GM12878 (cell line): ENCODE data around the gene DCAF17. TPM values are rescaled to one million over a fixed set of nuclear protein-coding genes. Genes with fewer than 3 reads are reported as not detected.

ENCODE experiments used
- ATAC-seq: fragments of 200-7000 bp; cut with Tn5 transposase; 3 replicates; pipeline ENCODE4 v1.9.1; 2020; ENCODE audit warnings: mild to moderate bottlenecking, moderate library complexity
- BruUV-seq: library from RNA; stranded (reverse); fragments of 400-500 nt; replicated peaks from 2 replicates; lab custom pipeline; 2021; lab: Mats Ljungman, UMichigan
- CTCF ChIA-PET: fragments of 300-600 bp; sonication (Branson Sonifier 250); formaldehyde crosslinking; extraction: SDS; loops from one replicate; lab custom pipeline; 2021; ENCODE audit warnings: inconsistent platforms; lab: Yijun Ruan, JAX
- POLR2A ChIA-PET: fragments of 350-600 bp; formaldehyde crosslinking; extraction: SDS; loops from one replicate; lab custom pipeline; 2021; ENCODE audit warnings: inconsistent platforms; lab: Charles Lee
- RAD21 ChIA-PET: fragments of 300-600 bp; sonication (Branson Sonifier 250); formaldehyde crosslinking; loops from one replicate; lab custom pipeline; 2023; ENCODE audit warnings: antibody characterized with exemption; ENCODE audit not compliant: unreplicated experiment; lab: Charles Lee
- SMC1A ChIA-PET: fragments of 300-600 bp; sonication (Branson Sonifier 250); formaldehyde crosslinking; loops from one replicate; lab custom pipeline; 2023; ENCODE audit not compliant: unreplicated experiment, uncharacterized antibody; lab: Charles Lee
- DNase-seq: peaks from one replicate; pipeline ENCODE4 v3.0.0-alpha.2; 2011; ENCODE audit warnings: low read depth, low spot score
- FAIRE-seq: peaks from 3 replicates; lab custom pipeline; 2011; peaks lifted over from hg19 to GRCh38; lab: Jason Lieb, UNC
- H2AFZ ChIP-seq: 2 replicates; pipeline ENCODE4 v1.6.0; 2011; ENCODE audit warnings: low read depth, low read length, control low read depth; ENCODE audit not compliant: control insufficient read depth
- H3K27ac ChIP-seq: 2 replicates; pipeline ENCODE4 v1.5.1; 2011; ENCODE audit warnings: control low read depth; ENCODE audit not compliant: control insufficient read depth, insufficient read depth
- H3K27me3 ChIP-seq, 2 experiments: replicated peaks in 1 of 2; 2 replicates each; pipeline versions ENCODE4 v1.6.0 to v1.6.1; 2011; ENCODE audit warnings: low read length in 1 of 2; ENCODE audit not compliant: control insufficient read depth in 2 of 2, insufficient read depth in 2 of 2
- H3K36me3 ChIP-seq, 2 experiments: 2 replicates each; pipeline ENCODE4 v1.5.1; 2011; ENCODE audit warnings: low read length in 1 of 2; ENCODE audit not compliant: control insufficient read depth in 2 of 2, insufficient read depth in 2 of 2
- H3K4me1 ChIP-seq: 2 replicates; pipeline ENCODE4 v1.6.1; 2011; ENCODE audit warnings: mild to moderate bottlenecking, low read length, moderate library complexity, mixed read lengths; ENCODE audit not compliant: control insufficient read depth, insufficient read depth
- H3K4me2 ChIP-seq: 2 replicates; pipeline ENCODE4 v1.6.0; 2011; ENCODE audit warnings: control low read depth; ENCODE audit not compliant: control insufficient read depth, insufficient read depth
- H3K4me3 ChIP-seq: fragments of 200-600 bp; sonication (generic); 2 replicates; pipeline ENCODE4 v1.5.1; 2016
- H3K79me2 ChIP-seq: 2 replicates; pipeline ENCODE4 v1.6.0; 2011; ENCODE audit warnings: low read length; ENCODE audit not compliant: control insufficient read depth, insufficient read depth
- H3K9ac ChIP-seq: 2 replicates; pipeline ENCODE4 v1.8.0; 2011; ENCODE audit warnings: low read length, control low read depth, mixed read lengths; ENCODE audit not compliant: control insufficient read depth, insufficient read depth
- H3K9me3 ChIP-seq: replicated peaks from 3 replicates; pipeline ENCODE4 v1.5.1; 2011; ENCODE audit warnings: mild to moderate bottlenecking, low read length; ENCODE audit not compliant: control insufficient read depth, insufficient read depth
- H4K20me1 ChIP-seq: 2 replicates; pipeline ENCODE4 v1.6.0; 2011; ENCODE audit not compliant: control insufficient read depth, insufficient read depth
- BRCA1 ChIP-seq: IDR thresholded peaks from 2 replicates; pipeline ENCODE4 v1.6.1; 2011; ENCODE audit warnings: low read depth, low read length, improper control_type of control experiment
- CEBPB ChIP-seq, 2 experiments: fragments of 150-350 bp in 1 of 2; IDR thresholded peaks; 2 replicates each; pipeline ENCODE4 v1.6.1; 2012 to 2014; ENCODE audit warnings: low read depth in 2 of 2, low read length in 2 of 2, borderline replicate concordance in 1 of 2, inconsistent platforms in 1 of 2
- DPF2 ChIP-seq: fragments of 450-650 bp; IDR thresholded peaks from 2 replicates; pipeline ENCODE4 v1.6.1; 2017; ENCODE audit warnings: mild to moderate bottlenecking
- HCFC1 ChIP-seq: fragments of 150-350 bp; IDR thresholded peaks from 2 replicates; pipeline ENCODE4 v1.6.1; 2014; ENCODE audit warnings: low read length
- IKZF1 ChIP-seq: fragments of 450-650 bp; conservative IDR thresholded peaks from 2 replicates; pipeline ENCODE4 v1.6.1; 2017; ENCODE audit warnings: antibody characterized with exemption, mild to moderate bottlenecking
- IRF4 ChIP-seq: IDR thresholded peaks from 2 replicates; pipeline ENCODE4 v1.6.1; 2011; ENCODE audit warnings: low read depth, low read length
- KLF5 ChIP-seq: fragments of 450-650 bp; IDR thresholded peaks from 2 replicates; pipeline ENCODE4 v1.6.1; 2014; ENCODE audit warnings: mild to moderate bottlenecking; ENCODE audit not compliant: partially characterized antibody
- MYB ChIP-seq: fragments of 150-350 bp; IDR thresholded peaks from 2 replicates; pipeline ENCODE4 v1.6.1; 2014; ENCODE audit warnings: mild to moderate bottlenecking, low read depth, low read length, borderline replicate concordance
- NFXL1 ChIP-seq: fragments of 450-650 bp; IDR thresholded peaks from 2 replicates; pipeline ENCODE4 v1.6.1; 2017; ENCODE audit warnings: antibody characterized with exemption, mild to moderate bottlenecking, borderline replicate concordance
- POU2F2 ChIP-seq: IDR thresholded peaks from 3 replicates; pipeline ENCODE4 v1.6.1; 2011; ENCODE audit warnings: low read depth, mild to moderate bottlenecking, low read length, borderline replicate concordance
- RBBP5 ChIP-seq: fragments of 200-600 bp; sonication (generic); conservative IDR thresholded peaks from 2 replicates; pipeline ENCODE4 v1.6.1; 2016
- SMAD1 ChIP-seq: fragments of 450-650 bp; IDR thresholded peaks from 2 replicates; pipeline ENCODE4 v1.6.1; 2018; ENCODE audit warnings: mild to moderate bottlenecking, low read depth; ENCODE audit not compliant: partially characterized antibody
- SP1 ChIP-seq: IDR thresholded peaks from one replicate; pipeline ENCODE4 v1.6.1; 2011; ENCODE audit warnings: low read depth, low read length
- SREBF1 ChIP-seq: IDR thresholded peaks from 2 replicates; pipeline ENCODE4 v1.6.1; 2012; ENCODE audit warnings: mild to moderate bottlenecking, low read length
- WGBS: methylation state at CpG from one replicate; pipeline ENCODE4 v1.1.6; 2016; ENCODE audit warnings: low lambda C conversion rate; ENCODE audit not compliant: insufficient replicate concordance, insufficient coverage; ENCODE audit errors: missing lambda C conversion rate; 5-methylcytosine and 5-hydroxymethylcytosine counted together
- in situ Hi-C: fragments of 300-500 bp; cut with MboI; formaldehyde crosslinking; loops from 9 replicates; pipeline ENCODE4 v1.14.3; 2018; ENCODE audit warnings: mixed read lengths
- intact Hi-C: fragments of 100-400 bp; cut with micrococcal nuclease; formaldehyde crosslinking; loops from one replicate; pipeline ENCODE4 v1.14.2; 2022; ENCODE audit not compliant: unreplicated experiment
- polyA plus RNA-seq, 11 experiments: library from polyadenylated mRNA; depleted of rRNA in 4 of 11; unstranded in 6 of 11; stranded (reverse) in 5 of 11; fragments of >200 nt; fragmentation: Nextera tagmentation in 4 of 11; fragmentation: Illumina TruSeq in 1 of 11; extraction: Ambion mirVana in 4 of 11; extraction: Trizol in 1 of 11; gene quantifications; 1 replicate in 1 of 11; 2 replicates in 10 of 11; pipeline versions ENCODE4 v1.2.1 to v1.2.3, GENCODE V29; 2011 to 2016; ENCODE audit warnings: inconsistent platforms in 2 of 11, missing spikeins in 2 of 11, low read depth in 1 of 11
- total RNA-seq, 4 experiments: library from RNA; depleted of rRNA in 3 of 4; stranded (reverse); fragments of >200 nt in 3 of 4; fragmentation: Illumina TruSeq in 1 of 4; extraction: Trizol in 1 of 4; gene quantifications; 2 replicates each; pipeline versions ENCODE4 v1.2.1 to v1.2.3, GENCODE V29; 2013 to 2021
- TF ChIP-seq, protein P1 (sequence below): fragments of 150-350 bp; IDR thresholded peaks from 2 replicates; pipeline ENCODE4 v1.6.1; 2016; ENCODE audit warnings: low read depth, low read length
- TF ChIP-seq, protein P2 (sequence below): IDR thresholded peaks from 2 replicates; pipeline ENCODE4 v1.6.1; 2011; ENCODE audit warnings: low read depth, mild to moderate bottlenecking, low read length, moderate library complexity, borderline replicate concordance; ENCODE audit errors: extremely low read depth
- TF ChIP-seq, protein P3 (sequence below): IDR thresholded peaks from 2 replicates; pipeline ENCODE4 v1.6.1; 2012; ENCODE audit warnings: low read depth, low read length, improper control_type of control experiment

The DCAF17 gene
- total and polyA plus RNA-seq, 10 of the 15 experiments (the other 5 are each of a cell fraction or from before 2014, with no cell fraction given): 5.2 to 32.9 (median 23.4) TPM

- H3K4me1 ChIP-seq: peaks cover 35% of the 10 kb centered on the region
Measured at GRCh38 chr2:171483793-171484192, 49.8 kb downstream of the DCAF17 start.

More at GRCh38 chr2:171483793-171484192, 49.8 kb downstream of the DCAF17 start:
- ChIA-PET CTCF (interaction anchor here (1.7 kb wide), 1 partner anchor 12 kb away, joined by 4 read pairs; no protein-coding TSS in a partner anchor), POLR2A (no interaction called here)
- no peak overlapping the region for H2AFZ ChIP-seq
- no peaks in the 10 kb centered on the region for H4K20me1 ChIP-seq
- TF ChIP-seq SMAD1 (no peak), POU2F2 (no peak), BRCA1 (no peak), CEBPB (IDR thresholded peaks at IDR 0.05; ENCODE audit: borderline replicate concordance in 1 of 2, low read depth in 2 of 2, low read length in 2 of 2) (no peak), IKZF1 (no peak), NFXL1 (no peak), IRF4 (no peak), KLF5 (no peak), SP1 (no peak), RBBP5 (no peak), HCFC1 (no peak), MYB (no peak), DPF2 (no peak), SREBF1 (no peak)
- TF ChIP-seq, protein P1, sequence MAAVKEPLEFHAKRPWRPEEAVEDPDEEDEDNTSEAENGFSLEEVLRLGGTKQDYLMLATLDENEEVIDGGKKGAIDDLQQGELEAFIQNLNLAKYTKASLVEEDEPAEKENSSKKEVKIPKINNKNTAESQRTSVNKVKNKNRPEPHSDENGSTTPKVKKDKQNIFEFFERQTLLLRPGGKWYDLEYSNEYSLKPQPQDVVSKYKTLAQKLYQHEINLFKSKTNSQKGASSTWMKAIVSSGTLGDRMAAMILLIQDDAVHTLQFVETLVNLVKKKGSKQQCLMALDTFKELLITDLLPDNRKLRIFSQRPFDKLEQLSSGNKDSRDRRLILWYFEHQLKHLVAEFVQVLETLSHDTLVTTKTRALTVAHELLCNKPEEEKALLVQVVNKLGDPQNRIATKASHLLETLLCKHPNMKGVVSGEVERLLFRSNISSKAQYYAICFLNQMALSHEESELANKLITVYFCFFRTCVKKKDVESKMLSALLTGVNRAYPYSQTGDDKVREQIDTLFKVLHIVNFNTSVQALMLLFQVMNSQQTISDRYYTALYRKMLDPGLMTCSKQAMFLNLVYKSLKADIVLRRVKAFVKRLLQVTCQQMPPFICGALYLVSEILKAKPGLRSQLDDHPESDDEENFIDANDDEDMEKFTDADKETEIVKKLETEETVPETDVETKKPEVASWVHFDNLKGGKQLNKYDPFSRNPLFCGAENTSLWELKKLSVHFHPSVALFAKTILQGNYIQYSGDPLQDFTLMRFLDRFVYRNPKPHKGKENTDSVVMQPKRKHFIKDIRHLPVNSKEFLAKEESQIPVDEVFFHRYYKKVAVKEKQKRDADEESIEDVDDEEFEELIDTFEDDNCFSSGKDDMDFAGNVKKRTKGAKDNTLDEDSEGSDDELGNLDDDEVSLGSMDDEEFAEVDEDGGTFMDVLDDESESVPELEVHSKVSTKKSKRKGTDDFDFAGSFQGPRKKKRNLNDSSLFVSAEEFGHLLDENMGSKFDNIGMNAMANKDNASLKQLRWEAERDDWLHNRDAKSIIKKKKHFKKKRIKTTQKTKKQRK: no peak
- TF ChIP-seq, protein P2, sequence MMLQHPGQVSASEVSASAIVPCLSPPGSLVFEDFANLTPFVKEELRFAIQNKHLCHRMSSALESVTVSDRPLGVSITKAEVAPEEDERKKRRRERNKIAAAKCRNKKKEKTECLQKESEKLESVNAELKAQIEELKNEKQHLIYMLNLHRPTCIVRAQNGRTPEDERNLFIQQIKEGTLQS: no peak
- TF ChIP-seq, protein P3, sequence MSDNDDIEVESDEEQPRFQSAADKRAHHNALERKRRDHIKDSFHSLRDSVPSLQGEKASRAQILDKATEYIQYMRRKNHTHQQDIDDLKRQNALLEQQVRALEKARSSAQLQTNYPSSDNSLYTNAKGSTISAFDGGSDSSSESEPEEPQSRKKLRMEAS: no peak
- TF ChIP-seq, all 136 proteins: peak for 0
- in situ Hi-C loops: no loop called here
- no peak for FAIRE-seq
- RAD21 ChIA-PET: no interaction called here
- Histone ChIP-seq H3K9me3 (peaks cover 3% of the 10 kb centered on the region; the same call in 1 of the 3 replicates), H3K27ac (no peak overlapping the region), H3K4me2 (no peak overlapping the region), H3K4me3 (no peak overlapping the region), H3K36me3 (peaks cover 4 to 11% of the 10 kb centered on the region in 2 experiments; a peak in 3 of 4 replicates), H3K27me3 (no peaks in the 10 kb centered on the region), H3K9ac (no peak overlapping the region), H3K79me2 (no peaks in the 10 kb centered on the region)
- intact Hi-C loops: no loop called here
- ATAC-seq: no peak
- BruUV-seq: no TSS peak
- DNase-seq: no peak
- WGBS: 50% methylated on average over 2 of the region's 2 CpGs
- SMC1A ChIA-PET: no interaction called here
